NCI-H146 treated with DMSO at 0.1 percent for 48 hours (cell line): ENCODE measurements around the gene BEST1.

Experiments used
- DNase-seq: peaks from one replicate; lab custom pipeline; 2025; ENCODE audit not compliant: unreplicated experiment; lab: John Stamatoyannopoulos, UW

The BEST1 gene

DNA sequence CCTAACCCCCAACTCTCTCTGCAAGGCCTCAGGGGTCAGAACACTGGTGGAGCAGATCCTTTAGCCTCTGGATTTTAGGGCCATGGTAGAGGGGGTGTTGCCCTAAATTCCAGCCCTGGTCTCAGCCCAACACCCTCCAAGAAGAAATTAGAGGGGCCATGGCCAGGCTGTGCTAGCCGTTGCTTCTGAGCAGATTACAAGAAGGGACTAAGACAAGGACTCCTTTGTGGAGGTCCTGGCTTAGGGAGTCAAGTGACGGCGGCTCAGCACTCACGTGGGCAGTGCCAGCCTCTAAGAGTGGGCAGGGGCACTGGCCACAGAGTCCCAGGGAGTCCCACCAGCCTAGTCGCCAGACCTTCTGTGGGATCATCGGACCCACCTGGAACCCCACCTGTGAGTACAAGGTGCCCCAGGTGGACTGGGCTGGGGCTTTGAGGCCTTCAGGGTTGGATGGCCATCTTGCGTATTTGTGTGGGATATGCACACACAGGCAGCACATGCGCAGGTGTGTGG lies at the start of gene BEST1:
Gene BEST1 (plus strand): TSS at position 317 of the 513 bp plus-strand sequence. CDS start 1,456 bp downstream, outside the sequence.
- DNase-seq: no peak

DNA sequence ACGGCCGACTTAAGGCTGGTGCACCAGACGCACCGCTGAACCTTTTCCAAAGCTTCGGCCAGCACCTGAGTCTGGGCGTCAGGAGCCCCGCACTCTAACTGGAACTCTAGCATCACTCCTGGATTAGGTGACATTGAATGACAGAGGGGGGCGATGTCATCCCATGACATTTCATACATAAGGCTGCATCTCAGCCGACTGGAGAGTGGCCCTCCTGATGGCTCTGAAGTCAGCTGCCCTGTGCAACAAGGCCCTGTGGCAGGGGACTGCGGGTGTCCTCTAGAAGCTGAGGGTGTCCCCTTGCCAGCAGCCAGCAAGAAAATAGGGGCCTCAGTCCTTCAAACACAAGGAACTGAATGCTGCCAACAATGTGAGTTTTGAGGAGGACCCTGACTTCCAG lies 48.8 kb upstream of the BEST1 start:
- no peak for DNase-seq

DNA sequence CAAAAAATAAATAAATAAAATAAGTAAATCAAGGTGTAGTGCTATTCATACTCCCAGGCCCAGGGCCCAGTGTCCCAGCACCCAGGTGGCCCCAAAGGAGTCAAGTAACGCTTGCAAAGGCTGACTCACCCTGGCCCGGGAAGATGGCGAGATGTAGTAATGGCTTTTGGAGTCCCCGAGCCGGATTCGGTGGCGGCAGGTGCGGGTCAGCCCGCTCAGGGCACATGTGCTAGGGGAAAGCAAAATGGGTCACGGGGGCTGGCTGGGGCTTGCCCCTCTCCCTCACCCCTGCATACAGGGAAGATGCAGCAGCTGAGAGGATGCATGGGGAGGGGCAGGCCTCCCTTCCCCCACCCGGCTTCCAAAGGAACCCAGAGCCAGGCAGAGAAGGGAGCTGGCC lies 47.8 kb upstream of the BEST1 start:
- no peak for DNase-seq

DNA sequence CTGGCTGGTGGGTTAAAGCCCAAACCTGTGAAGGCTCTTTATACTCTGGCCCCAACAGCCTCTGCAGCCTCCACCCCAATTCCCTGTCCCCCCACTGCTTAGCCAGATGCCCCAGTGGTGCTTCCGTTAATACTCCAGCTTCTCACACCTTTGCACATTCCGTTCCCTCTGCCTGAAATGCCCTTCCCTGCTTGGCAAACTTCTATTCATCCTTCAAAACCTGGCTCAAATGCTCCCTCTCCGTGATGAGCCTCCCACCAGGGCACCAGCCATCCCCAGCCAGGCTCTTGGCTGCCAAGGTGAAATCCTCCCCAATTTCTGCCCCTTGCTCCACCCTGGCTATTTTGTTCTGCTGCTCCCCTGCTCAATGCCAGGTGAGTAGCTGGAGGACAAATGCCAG lies 46.3 kb upstream of the BEST1 start:
- no peak for DNase-seq

DNA sequence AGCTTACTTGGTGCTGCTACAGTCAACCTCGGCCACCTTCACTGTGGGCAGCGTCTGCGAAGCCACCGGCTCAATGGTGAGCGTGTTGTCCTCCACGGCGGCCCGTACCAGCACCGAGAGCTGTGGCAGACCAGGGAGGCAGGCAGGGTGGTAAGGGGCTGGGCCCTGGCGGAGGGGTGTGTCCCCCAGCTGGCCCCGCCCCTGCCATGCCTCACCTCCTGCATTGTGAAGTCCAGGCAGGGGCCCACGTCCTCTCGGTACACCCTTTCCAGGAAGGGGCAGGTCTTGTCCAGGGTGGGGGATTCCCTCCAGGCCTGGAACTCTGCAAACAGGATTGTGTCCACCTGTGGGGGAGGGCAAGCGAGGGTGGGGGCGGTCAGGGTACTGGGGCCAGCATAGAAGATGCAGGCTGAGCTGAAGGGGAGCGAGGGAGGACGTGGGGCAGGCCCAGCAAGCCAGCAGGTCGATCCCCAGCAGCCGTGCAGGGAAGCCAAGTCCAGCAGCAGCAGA lies 45.6 kb upstream of the BEST1 start:
- DNase-seq: peak; percentile 26

DNA sequence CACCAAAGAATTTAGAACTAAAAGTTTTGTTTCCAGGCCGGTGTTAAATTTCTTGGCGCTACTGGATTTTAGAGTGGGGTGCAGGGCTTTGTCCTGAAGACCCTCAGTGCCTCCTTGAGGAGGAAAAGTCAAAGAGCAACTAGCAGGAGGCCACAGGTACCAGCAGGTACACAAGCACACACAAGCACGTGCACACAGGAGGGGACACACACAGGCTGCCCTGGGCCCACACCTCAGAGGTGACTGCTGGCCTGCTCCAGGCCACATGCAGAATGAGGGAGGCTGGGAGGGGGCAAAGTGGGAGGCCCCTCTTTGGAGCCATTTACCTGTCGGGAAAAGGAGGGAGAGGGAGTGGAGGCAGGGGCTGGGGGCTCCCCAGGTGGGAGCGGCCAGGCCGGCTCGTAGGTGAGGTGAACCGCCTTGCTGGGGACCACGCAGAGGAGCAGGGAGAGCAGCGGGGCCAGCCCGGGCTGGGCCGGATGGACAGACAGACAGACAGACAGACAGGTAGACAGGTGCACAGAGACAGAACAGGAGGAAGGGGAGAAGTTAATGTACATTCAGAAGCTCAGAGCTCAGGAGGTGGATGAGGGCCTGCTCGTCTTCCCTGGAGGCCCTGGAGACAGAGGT lies 45.0 kb upstream of the BEST1 start:
- DNase-seq: no peak

DNA sequence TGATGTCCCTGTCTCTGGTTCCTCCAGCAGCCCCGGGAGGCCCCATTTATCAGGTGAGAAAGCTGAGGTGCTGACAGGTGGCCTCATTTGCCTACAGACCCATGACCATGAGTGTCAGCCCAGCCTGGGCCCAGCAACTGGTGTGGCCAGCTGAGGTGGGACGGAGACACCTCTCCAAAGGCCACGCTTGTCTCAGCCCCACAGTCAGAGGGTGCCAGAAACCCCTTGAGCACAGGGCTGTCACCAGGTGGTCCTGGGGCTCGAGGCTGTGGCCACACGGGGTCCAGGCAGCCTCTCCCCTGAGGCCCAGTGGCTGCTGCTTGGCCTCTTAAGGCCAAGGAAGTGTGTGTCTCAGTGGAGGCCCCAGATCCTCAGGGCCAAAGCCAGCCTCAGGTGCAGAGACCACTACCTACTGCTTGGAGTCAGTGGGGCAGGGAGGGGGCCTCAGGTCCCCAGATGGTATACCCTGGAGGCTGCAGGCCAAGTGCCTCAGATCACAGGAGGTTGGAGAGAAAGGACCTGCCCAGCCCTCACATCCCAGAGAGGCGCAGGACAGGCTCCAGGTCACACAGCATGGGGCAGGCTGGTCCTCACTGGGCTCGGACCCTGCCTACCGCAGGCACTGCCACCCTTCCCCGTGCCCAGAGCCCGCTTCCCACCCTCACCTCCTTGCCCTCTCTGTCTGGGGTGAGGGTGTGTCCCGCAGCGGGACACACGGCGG lies 44.2 kb upstream of the BEST1 start:
- no peak for DNase-seq

DNA sequence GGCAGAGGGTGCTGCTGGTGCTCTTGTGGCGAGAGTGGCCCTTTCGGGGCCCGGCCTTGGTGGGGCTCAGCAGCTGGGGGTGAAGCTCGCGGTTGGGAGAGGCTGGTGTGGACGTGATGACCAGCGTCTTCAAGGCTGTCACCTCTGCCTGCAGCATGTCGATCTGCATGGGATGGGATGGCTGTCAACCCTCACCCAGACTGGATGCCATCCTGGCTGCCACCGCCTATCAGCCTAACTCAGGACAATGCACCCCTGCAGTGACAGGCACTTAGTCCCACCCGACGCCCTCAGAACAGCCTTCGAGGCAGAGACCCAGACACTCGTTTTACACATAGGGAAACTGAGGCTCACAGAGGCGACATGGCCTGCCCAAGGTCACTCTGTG lies 43.6 kb upstream of the BEST1 start:
- no peak for DNase-seq

DNA sequence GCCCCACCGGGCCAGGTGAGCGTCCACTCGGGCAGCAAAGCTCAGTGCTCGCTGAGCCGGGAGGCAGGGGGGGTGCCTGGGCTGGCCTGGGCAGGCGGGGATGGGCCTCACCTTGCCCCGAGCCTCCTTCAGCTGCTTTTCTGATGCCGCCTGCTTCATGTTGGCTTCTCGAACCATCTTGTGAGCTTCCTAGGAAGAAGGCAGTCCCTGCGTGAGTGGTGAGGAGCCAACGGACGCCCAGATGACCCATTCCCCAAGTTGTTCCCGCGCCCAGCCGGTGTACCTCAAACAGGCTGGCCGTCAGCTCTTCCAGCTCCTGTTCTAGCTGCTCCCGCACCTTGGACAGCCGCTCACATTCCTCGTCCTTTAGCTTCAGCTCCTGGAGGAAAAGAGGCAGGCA lies 42.9 kb upstream of the BEST1 start:
- no peak for DNase-seq

DNA sequence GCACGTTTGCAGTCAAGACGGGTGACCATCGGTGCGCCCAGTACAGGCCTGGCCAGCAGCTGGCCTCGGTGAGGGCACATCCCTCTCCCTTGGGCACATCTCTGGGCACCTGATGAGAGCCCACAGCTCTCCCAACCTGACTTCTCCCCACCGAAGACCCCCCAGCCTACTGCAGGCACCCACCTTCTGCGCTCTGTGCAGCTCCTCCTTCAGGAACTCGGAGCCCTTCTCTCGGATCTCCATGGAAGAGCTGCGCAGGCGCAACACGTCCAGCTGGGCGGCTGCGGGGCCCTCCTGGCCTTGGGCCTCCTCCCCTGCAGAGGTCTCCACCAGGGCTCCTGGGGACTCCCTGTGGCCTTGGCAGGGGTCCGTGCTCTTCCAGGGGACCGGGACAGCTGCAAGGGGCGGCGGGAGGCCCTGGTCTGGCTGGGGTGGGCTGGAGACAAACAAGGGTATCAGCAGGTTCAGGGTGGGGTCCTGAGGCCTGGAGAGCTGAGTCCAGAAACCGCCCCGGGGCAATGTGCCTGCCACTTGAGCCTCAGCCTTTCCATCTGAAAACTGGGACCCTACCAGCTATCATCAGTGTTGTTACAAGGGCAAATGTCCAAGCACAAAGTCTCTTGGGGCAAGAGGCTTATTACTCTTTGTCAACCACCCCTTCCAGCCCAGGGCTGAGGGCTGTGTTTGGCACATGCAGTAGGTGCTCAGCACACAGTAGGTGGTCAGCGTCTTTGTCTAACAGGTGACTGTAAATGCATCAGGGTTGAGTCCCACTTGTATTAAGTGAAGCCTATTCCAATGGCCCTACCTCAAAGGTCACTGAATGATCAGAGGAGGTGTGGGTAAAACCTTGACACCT lies 42.1 kb upstream of the BEST1 start:
- DNase-seq: no peak

DNA sequence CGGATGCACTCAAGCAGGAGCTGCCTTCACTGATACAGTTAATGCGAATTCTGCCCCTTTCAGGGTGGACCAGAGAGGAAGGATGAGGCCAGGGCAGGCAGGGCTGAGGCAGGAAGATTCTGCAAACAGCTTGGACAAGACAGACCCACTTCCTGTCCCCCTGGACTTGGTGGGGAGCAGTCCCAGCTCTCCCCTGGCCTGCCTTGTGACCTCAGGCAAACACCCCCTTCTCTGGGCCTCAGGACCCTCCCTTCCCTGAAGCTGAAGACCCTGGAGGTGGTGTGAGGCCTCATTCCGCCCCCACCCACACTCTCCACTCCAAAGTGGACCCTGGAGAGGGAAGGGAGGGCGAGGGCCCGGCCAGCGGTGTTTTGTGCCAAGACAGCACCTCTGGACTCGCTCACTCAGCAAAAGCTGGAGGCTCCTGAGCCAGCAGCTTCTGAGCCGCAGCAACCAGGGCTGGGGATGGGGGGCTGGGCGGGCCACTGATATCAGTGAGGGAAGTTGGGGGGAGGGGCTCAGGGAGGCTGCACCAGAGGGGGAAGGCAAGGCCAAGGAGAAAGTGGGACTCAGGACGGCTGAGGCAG lies 41.3 kb upstream of the BEST1 start:
- no peak for DNase-seq

DNA sequence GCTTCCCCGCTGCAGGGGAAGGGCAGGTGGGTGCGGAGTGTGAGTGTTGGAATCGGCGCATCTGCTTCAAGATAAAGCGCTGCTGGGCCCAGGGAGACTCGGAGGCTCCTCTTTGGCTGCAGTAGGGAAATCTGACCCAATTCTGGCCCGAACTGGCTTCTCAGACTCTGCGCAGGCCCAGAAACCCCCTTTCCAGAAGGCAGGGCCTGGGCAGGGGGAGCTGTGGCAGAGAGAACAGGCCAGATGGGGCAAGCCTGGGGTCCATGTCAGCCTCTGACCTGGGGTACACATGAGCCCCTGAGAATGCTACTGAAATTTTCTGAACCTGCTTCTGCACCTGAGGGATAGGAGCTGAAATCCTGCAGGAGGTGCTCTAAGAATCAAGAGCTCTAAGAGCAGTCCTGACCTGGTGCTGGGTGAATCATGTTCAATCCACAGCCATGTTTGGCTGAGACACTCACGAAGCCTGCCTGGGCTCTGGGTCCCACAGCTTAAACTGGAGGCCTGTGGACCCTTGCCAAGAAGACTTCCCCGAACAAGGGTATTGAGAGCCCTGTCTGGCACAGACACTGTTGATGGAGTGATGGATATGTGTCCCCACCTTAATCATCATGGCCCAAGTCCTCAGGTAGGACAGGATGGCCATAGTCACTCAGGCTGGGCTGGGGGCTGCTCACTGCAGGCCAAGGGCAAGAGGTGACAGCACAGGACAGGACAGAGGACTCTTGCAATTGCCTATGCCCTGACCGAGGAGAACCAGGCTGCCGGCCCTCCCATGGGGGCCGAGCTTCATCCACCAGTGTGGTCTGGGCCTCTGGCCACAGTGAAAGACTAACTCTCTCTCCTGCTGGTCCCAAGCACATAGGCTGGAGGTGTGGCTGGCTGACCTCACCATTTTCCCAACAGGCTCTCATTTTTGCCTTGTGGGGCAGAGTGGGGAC lies 39.7 kb upstream of the BEST1 start:
- no peak for DNase-seq

DNA sequence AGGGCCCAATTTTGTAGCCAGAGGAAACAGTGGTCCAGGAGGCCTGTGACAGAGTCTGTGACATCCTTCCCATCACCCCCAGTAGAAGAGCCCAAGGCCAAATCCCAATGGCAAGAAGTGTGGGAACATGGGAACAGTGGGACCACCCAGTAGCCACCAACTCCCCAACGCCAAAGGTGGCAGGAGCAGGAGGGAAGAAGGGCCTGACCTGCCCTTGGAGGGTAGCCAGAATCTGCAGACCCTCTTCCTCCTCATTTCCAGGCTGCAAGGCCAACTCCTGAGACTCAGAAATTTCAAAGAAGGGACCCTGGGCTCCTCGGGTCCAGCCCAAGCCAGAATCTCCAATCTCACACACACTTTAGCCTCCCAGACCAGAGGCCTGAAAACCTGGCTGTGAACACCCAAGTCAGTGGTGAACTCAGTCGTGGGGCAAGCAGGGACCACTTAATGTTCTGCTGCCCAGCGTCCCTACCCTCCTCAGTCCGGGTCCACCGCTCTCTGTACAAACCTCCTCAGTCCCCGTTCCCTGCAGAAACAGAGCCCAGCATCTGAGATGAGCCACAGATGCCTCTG lies 38.9 kb upstream of the BEST1 start:
- DNase-seq: no peak

DNA sequence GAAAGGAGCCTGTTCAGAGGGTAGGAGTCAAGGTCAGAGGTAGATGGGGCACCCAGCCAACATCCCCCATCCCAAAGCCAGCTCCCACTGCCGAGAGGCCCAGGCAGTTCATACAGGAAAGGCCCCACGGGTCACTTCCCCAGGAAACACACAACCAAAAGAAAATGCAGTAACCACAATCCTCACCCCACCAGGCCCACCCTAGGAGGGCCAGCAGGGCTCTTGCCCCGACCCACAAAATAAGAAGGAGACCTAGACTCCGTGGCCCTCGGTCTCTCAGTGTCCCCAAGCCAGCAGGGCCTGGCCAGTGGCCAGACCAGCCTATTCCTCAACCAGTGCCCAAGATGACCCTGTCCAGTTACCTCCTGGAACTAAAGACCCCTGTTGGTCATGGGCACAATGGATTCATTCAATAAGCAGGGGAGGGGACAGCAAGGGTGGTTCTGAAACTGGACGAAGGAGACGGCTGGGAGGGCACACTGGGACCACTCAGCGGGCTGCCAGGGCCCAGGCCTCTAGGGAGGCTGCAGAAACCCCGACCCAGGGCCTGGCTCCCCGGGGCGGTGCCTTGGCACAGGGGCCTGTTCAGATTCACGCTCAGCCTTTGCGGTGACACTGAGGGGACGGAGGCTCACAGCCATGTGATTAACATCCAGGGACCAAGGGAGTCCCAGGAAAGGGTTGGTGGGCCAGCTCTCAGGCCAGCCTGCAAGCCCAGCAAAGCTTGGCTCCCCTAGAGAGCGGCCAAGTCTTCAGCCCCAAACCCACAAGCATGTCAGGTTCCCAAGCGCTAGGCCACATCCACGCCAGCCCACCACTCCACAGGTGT lies 38.2 kb upstream of the BEST1 start:
- DNase-seq: no peak

DNA sequence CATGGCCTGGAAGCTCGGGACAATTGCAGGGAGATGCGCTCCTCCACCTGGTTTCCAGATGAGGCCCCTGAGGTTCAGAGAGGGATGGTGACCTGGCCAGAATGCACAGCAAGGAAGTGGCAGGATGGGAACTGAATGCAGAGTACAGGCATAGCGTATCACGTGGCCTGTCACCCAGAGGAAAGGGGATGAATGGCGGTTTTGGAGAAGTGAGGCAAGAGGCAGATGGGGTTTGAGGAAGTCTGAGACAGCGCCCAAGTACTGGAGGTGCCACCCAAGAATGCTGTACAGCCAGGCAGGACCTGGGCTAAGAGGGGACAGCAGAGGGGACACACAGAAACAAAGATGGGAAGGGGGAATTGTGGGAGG lies 37.6 kb upstream of the BEST1 start:
- no peak for DNase-seq

DNA sequence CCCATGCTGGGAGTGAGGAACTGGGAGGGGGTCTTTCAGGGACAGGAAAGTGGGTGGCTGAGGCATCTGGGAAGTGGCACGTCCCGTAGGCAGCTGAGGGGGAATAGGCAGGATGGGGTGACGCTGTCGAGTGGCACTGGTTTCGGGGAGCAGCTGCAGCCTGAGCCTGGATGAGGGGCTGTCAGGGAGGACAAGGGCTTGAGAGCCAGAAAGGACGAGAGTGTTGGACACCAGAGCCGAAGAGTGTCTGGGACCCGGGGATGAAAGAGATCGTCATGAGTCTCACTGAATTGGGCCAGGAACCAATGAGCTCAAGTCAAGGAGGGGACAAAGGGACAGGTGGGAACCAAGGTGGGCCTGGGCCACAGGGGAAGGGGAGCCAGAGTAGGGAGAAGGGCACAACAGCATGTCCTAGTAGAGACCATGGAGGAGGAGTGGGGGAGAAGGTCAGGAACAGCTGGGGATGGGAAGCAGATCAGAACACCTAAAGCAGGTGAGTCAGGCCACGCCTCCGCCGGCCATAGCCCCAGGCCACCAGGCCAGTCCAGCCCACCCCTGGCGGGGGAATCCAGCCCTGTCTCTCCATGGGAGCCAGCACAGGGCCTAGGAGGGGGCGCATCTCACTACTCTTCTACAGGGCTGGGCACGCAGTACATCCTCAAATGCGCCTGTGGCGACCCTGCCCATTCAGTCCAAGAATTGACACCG lies 37.0 kb upstream of the BEST1 start:
- DNase-seq: no peak

DNA sequence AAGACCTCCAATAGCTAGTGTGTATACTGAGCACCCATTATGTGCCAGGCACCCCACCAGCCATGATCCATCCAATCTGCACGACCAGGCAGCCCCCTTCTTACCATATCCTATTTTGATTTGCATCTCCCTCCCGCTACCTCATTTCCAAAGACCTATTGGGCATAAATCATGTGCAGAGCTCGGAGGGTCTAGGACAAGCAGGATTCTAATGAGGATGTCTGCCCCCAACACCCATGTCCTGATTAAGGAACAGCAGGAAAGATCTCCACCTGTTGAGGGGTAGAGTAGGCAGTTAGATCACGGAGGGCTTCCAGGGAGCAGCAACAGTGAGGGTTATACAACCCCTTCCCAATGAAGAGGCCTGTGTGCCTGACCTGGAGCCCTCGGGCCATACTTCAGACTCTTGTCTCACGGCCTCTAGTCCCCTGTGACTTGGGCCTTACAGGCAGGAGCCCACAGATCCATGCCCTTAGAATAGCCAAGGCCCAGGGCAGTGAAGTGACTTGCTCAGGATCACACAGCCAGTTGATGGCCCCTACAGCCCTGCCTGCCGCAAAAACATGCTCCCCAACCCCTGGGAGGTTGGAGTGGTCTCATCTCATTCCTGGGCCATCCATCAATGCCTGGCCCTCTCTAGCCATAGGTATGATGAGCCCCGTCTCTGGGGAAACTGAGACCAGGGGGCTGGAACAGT lies 36.3 kb upstream of the BEST1 start:
- no peak for DNase-seq
